K562 (cell line): Measurements from ENCODE around the gene ZNF548. TPM values are rescaled to one million over a fixed set of nuclear protein-coding genes. Genes with fewer than 3 reads are reported as not detected.

Source experiments
- BCL6 ChIP-seq: fragments of 250-450 bp; sonication (Bioruptor Pico); IDR thresholded peaks from 2 replicates; pipeline ENCODE4 v1.4.0; 2020
- DNMT1 ChIP-seq: fragments of 450-650 bp; IDR thresholded peaks from 2 replicates; pipeline ENCODE4 v1.6.1; 2016; ENCODE audit warnings: antibody characterized with exemption, mild to moderate bottlenecking
- GABPA ChIP-seq: fragments of 200-800 bp; sonication (Bioruptor generic); conservative IDR thresholded peaks from 2 replicates; pipeline ENCODE4 v1.6.1; 2016; ENCODE audit warnings: low read depth, missing genetic modification characterization, missing compliant biosample characterization
- GABPB2 ChIP-seq: fragments of 250-450 bp; sonication (Bioruptor Pico); conservative IDR thresholded peaks from 2 replicates; pipeline ENCODE4 v1.5.1; 2021; ENCODE audit warnings: mild to moderate bottlenecking
- HDAC2 ChIP-seq: fragments of 450-650 bp; IDR thresholded peaks from 2 replicates; pipeline ENCODE4 v1.6.1; 2016; ENCODE audit warnings: mild to moderate bottlenecking
- MEF2D ChIP-seq: conservative IDR thresholded peaks from 2 replicates; pipeline ENCODE4 v1.6.1; 2016; ENCODE audit warnings: low read depth, missing genetic modification characterization, missing compliant biosample characterization
- NFIC ChIP-seq: fragments of 450-650 bp; IDR thresholded peaks from 2 replicates; pipeline ENCODE4 v1.6.1; 2017; ENCODE audit warnings: mild to moderate bottlenecking, inconsistent platforms
- NFRKB ChIP-seq: fragments of 450-650 bp; IDR thresholded peaks from 2 replicates; pipeline ENCODE4 v1.6.1; 2016; ENCODE audit warnings: low read depth
- NUFIP1 ChIP-seq: fragments of 450-650 bp; IDR thresholded peaks from 2 replicates; pipeline ENCODE4 v1.6.1; 2018; ENCODE audit not compliant: partially characterized antibody
- PHB2 ChIP-seq: fragments of 450-650 bp; IDR thresholded peaks from 2 replicates; pipeline ENCODE4 v1.6.1; 2017; ENCODE audit warnings: low read depth
- POLR2AphosphoS5 ChIP-seq: IDR thresholded peaks from 2 replicates; pipeline ENCODE4 v1.6.1; 2011; ENCODE audit warnings: mild to moderate bottlenecking, low read depth, low read length, moderate library complexity; ENCODE audit not compliant: control insufficient read depth, insufficient read depth
- PURB ChIP-seq: sonication (generic); formaldehyde crosslinking; IDR thresholded peaks from 2 replicates; pipeline ENCODE4 v1.9.0; 2021; ENCODE audit warnings: low read depth, mild to moderate bottlenecking, missing genetic modification reagents
- RAD51 ChIP-seq: fragments of 450-650 bp; IDR thresholded peaks from 2 replicates; pipeline ENCODE4 v1.7.1; 2016; ENCODE audit warnings: low read depth, mild to moderate bottlenecking, borderline replicate concordance
- RNF219 ChIP-seq: fragments of 250-450 bp; sonication (Bioruptor Pico); IDR thresholded peaks from 2 replicates; pipeline ENCODE4 v1.5.0; 2022; ENCODE audit warnings: mild to moderate bottlenecking
- SMAD1 ChIP-seq: fragments of 150-350 bp; IDR thresholded peaks from 2 replicates; pipeline ENCODE4 v1.6.1; 2014; ENCODE audit warnings: low read length, low read depth; ENCODE audit not compliant: partially characterized antibody
- YY1 ChIP-seq, 3 experiments: IDR thresholded peaks; 2 replicates each; pipeline ENCODE4 v1.6.1; 2011; ENCODE audit warnings: low read length in 2 of 3, mild to moderate bottlenecking in 2 of 3, moderate library complexity in 2 of 3, borderline replicate concordance in 1 of 3, control low read depth in 1 of 3, low read depth in 1 of 3; ENCODE audit not compliant: insufficient read depth in 3 of 3, insufficient replicate concordance in 2 of 3, control insufficient read depth in 1 of 3, insufficient read length in 1 of 3; ENCODE audit errors: extremely low read depth in 1 of 3
- polyA plus RNA-seq, 8 experiments: library from polyadenylated mRNA; depleted of rRNA in 4 of 8; stranded (reverse) in 5 of 8; unstranded in 3 of 8; fragments of >200 nt; fragmentation: Nextera tagmentation in 2 of 8; fragmentation: Illumina TruSeq in 1 of 8; extraction: Ambion mirVana in 2 of 8; extraction: Trizol in 1 of 8; gene quantifications; 2 replicates each; pipeline versions ENCODE4 v1.2.1 to v1.2.3, GENCODE V29; 2011 to 2014; ENCODE audit warnings: inconsistent platforms in 1 of 8, missing spikeins in 1 of 8
- total RNA-seq, 7 experiments: library from RNA; depleted of rRNA in 6 of 7; stranded (reverse); fragments of >200 nt in 6 of 7; fragmentation: Illumina TruSeq in 2 of 7; extraction: Trizol in 2 of 7; gene quantifications; 2 replicates each; pipeline versions ENCODE4 v1.2.1 to v1.2.3, GENCODE V29; 2011 to 2021; ENCODE audit warnings: low replicate concordance in 1 of 7
- TF ChIP-seq, protein P1 (sequence below): sonication (generic); formaldehyde crosslinking; IDR thresholded peaks from 2 replicates; pipeline ENCODE4 v1.8.1; 2023; ENCODE audit warnings: mild to moderate bottlenecking, missing genetic modification reagents

Gene ZNF548
- total and polyA plus RNA-seq, 9 of the 15 experiments (the other 6 are each of a cell fraction or from before 2014, with no cell fraction given) = 1.5 to 8.7 (median 4.5) TPM

- TF ChIP-seq, protein P1, sequence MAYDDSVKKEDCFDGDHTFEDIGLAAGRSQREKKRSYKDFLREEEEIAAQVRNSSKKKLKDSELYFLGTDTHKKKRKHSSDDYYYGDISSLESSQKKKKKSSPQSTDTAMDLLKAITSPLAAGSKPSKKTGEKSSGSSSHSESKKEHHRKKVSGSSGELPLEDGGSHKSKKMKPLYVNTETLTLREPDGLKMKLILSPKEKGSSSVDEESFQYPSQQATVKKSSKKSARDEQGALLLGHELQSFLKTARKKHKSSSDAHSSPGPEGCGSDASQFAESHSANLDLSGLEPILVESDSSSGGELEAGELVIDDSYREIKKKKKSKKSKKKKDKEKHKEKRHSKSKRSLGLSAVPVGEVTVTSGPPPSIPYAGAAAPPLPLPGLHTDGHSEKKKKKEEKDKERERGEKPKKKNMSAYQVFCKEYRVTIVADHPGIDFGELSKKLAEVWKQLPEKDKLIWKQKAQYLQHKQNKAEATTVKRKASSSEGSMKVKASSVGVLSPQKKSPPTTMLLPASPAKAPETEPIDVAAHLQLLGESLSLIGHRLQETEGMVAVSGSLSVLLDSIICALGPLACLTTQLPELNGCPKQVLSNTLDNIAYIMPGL (CRISPR knock-in tag) = no peak
- TF ChIP-seq GABPB2 (CRISPR knock-in tag) (no peak), POLR2AphosphoS5 (no peak), HDAC2 (no peak), MEF2D (no peak), BCL6 (CRISPR knock-in tag) (no peak), NFRKB (no peak), YY1 (IDR thresholded peaks at IDR 0.05; ENCODE audit: borderline replicate concordance in 1 of 3, control insufficient read depth in 1 of 3, extremely low read depth in 1 of 3, insufficient read depth in 3 of 3, insufficient read length in 1 of 3, insufficient replicate concordance in 2 of 3, low read depth in 1 of 3, low read length in 2 of 3) (peak; percentile 53 to 91 (median 83)), RNF219 (CRISPR knock-in tag) (no peak), PHB2 (no peak), SMAD1 (no peak), GABPA (tag) (peak; percentile 95), NFIC (no peak), RAD51 (no peak), DNMT1 (no peak), PURB (no peak), NUFIP1 (no peak)
Observed at GRCh38 chr19:57410877-57411671, 21.4 kb downstream of the ZNF548 start, which contains the start of gene ZNF17 (continued).
